Activated B cell treated with CpG ODN at 0.5 μM for 24 hours (primary cell): ENCODE results near the gene GNPTAB. TPM values are rescaled to one million over a fixed set of nuclear protein-coding genes. Genes with fewer than 3 reads are reported as not detected.

Experiments
- ATAC-seq: fragments of 200-7000 bp; cut with Tn5 transposase; one replicate; pipeline ENCODE4 v1.10.0; 2021; ENCODE audit warnings: low read depth, mild to moderate bottlenecking, moderate library complexity
- CTCF ChIA-PET: fragments of 350-600 bp; sonication (Branson Sonifier 250); formaldehyde crosslinking; loops from one replicate; lab custom pipeline; 2021; ENCODE audit warnings: antibody characterized with exemption; lab: Charles Lee
- POLR2A ChIA-PET: fragments of 350-600 bp; sonication (Branson Sonifier 250); formaldehyde crosslinking; loops from one replicate; lab custom pipeline; 2021; ENCODE audit warnings: antibody characterized with exemption; lab: Charles Lee
- DNase-seq: peaks from one replicate; pipeline ENCODE4 v3.0.0; 2022
- H3K27ac Mint-ChIP-seq: one replicate; pipeline ENCODE4 v1.8.0; 2020; ENCODE audit warnings: mixed read lengths
- H3K27me3 Mint-ChIP-seq: one replicate; pipeline ENCODE4 v1.8.0; 2021; ENCODE audit warnings: mixed read lengths
- H3K36me3 Mint-ChIP-seq: one replicate; pipeline ENCODE4 v1.8.0; 2021; ENCODE audit warnings: low read depth, mixed read lengths
- H3K4me1 Mint-ChIP-seq: one replicate; pipeline ENCODE4 v1.8.0; 2021; ENCODE audit warnings: mixed read lengths
- H3K4me3 Mint-ChIP-seq: one replicate; pipeline ENCODE4 v1.8.0; 2020; ENCODE audit warnings: mild to moderate bottlenecking, mixed read lengths
- H3K9me3 Mint-ChIP-seq: one replicate; pipeline ENCODE4 v1.8.0; 2020; ENCODE audit warnings: mixed read lengths
- CTCF ChIP-seq: fragments of 200-600 bp; IDR thresholded peaks from one replicate; pipeline ENCODE4 v1.8.0; 2022; ENCODE audit warnings: antibody characterized with exemption, mild to moderate bottlenecking
- intact Hi-C: fragments of 100-400 bp; cut with micrococcal nuclease; formaldehyde crosslinking; loops from one replicate; pipeline ENCODE4 v1.15.1; 2024
- total RNA-seq: library from RNA; stranded (reverse); gene quantifications from 2 replicates; pipeline ENCODE4 v1.2.3, GENCODE V29; 2022

GNPTAB gene
- total RNA-seq, 1 donor from 2014 or later, result 41.8 TPM

- Mint-ChIP-seq H3K27ac (peak overlapping the region; percentile 19), H3K27me3 (no peaks in the 10 kb centered on the region)
- intact Hi-C loops, result no loop called here
Observed at GRCh38 chr12:101749657-101750056, 81.1 kb downstream of the GNPTAB start.

GRCh38 chr12:101748907-101749306, 81.9 kb downstream of the GNPTAB start:
- ChIA-PET POLR2A (no interaction called here), CTCF (interaction anchor here (3.3 kb wide), 1 partner anchor 11 kb away, joined by 16 read pairs; no protein-coding TSS in a partner anchor)
- Mint-ChIP-seq H3K27ac (no peak overlapping the region), H3K27me3 (no peaks in the 10 kb centered on the region), H3K4me1 (peaks cover 47% of the 10 kb centered on the region), H3K4me3 (no peak overlapping the region), H3K9me3 (no peaks in the 10 kb centered on the region), H3K36me3 (peaks cover 83% of the 10 kb centered on the region)
- ATAC-seq (no peak), DNase-seq (no peak)
- intact Hi-C loops, result no loop called here
- TF ChIP-seq CTCF, result no peak

More at GRCh38 chr12:101749657-101750056, 81.1 kb downstream of the GNPTAB start:
- Mint-ChIP-seq H3K9me3 (no peaks in the 10 kb centered on the region), H3K4me3 (no peak overlapping the region), H3K4me1 (peaks cover 39% of the 10 kb centered on the region), H3K36me3 (peaks cover 82% of the 10 kb centered on the region)
- ChIA-PET POLR2A (no interaction called here), CTCF (no interaction called here)
- TF ChIP-seq CTCF, result no peak
- no peak for ATAC-seq
- no peak for DNase-seq

GRCh38 chr12:101747697-101748096, 83.1 kb downstream of the GNPTAB start:
- Mint-ChIP-seq H3K4me3 (no peak overlapping the region), H3K36me3 (peaks cover 80% of the 10 kb centered on the region), H3K27me3 (no peaks in the 10 kb centered on the region), H3K4me1 (peaks cover 59% of the 10 kb centered on the region), H3K9me3 (no peaks in the 10 kb centered on the region), H3K27ac (no peak overlapping the region)
- TF ChIP-seq CTCF, result no peak
- DNase-seq (no peak), ATAC-seq (no peak)
- intact Hi-C loops, result no loop called here
- ChIA-PET POLR2A (interaction anchor here (1.6 kb wide), 1 partner anchor 50 kb away, joined by 6 read pairs; no protein-coding TSS in a partner anchor), CTCF (interaction anchor here (1.4 to 3.3 kb wide), 2 partner anchors 12 to 25 kb away, joined by 3 to 16 read pairs; no protein-coding TSS in a partner anchor)

GRCh38 chr12:101746661-101747060, 84.1 kb downstream of the GNPTAB start:
- H3K36me3 Mint-ChIP-seq, result peaks cover 78% of the 10 kb centered on the region
- H3K9me3 Mint-ChIP-seq, result no peaks in the 10 kb centered on the region
- no peak for TF ChIP-seq CTCF
- ChIA-PET POLR2A (interaction anchor here (0.6 to 1.6 kb wide), 4 partner anchors 48 to 171 kb away, joined by 4 to 6 read pairs (median 5); no protein-coding TSS in a partner anchor), CTCF (interaction anchor here (0.9 to 3.3 kb wide), 4 partner anchors 9 to 175 kb away, joined by 3 to 16 read pairs (median 3); no protein-coding TSS in a partner anchor)
- ATAC-seq (no peak), DNase-seq (no peak)
- intact Hi-C loops, result no loop called here
- H3K27ac Mint-ChIP-seq, result no peak overlapping the region
- no peaks in the 10 kb centered on the region for H3K27me3 Mint-ChIP-seq
- H3K4me1 Mint-ChIP-seq, result peaks cover 68% of the 10 kb centered on the region
- no peak overlapping the region for H3K4me3 Mint-ChIP-seq

GRCh38 chr12:101746196-101746595, 84.6 kb downstream of the GNPTAB start:
- ChIA-PET POLR2A (interaction anchor here (0.6 kb wide), 1 partner anchor 171 kb away, joined by 6 read pairs; no protein-coding TSS in a partner anchor), CTCF (interaction anchor here (0.9 to 3.3 kb wide), 3 partner anchors 9 to 174 kb away, joined by 3 to 16 read pairs (median 3); no protein-coding TSS in a partner anchor)
- H3K36me3 Mint-ChIP-seq, result peaks cover 78% of the 10 kb centered on the region
- no peak for DNase-seq
- no peaks in the 10 kb centered on the region for H3K9me3 Mint-ChIP-seq
- ATAC-seq, result no peak
- no peak for TF ChIP-seq CTCF
- no peaks in the 10 kb centered on the region for H3K27me3 Mint-ChIP-seq
- H3K4me3 Mint-ChIP-seq, result no peak overlapping the region
- intact Hi-C loops, result no loop called here
- peaks cover 72% of the 10 kb centered on the region for H3K4me1 Mint-ChIP-seq
- H3K27ac Mint-ChIP-seq, result peak overlapping the region; percentile 18
